SIG-M5 treated with dmso at 0.1 percent for 504 hours (cell line): ENCODE data around the gene BCL6.

Source experiments
- DNase-seq: peaks from one replicate; lab custom pipeline; 2025; ENCODE audit not compliant: unreplicated experiment; lab: John Stamatoyannopoulos, UW

BCL6 gene

GRCh38 chr3:187745201-187746058 lies at the start of gene BCL6:
BCL6 (minus strand) TSS chr3:187745468; CDS start chr3:187733693, 11,775 bp downstream.
- peak; percentile 95 for DNase-seq

GRCh38 chr3:187794731-187795130 lies 49.5 kb upstream of the BCL6 start:
- DNase-seq = no peak

- DNase-seq = no peak
Observed at GRCh38 chr3:187793618-187794017, 48.4 kb upstream of the BCL6 start.

- no peak for DNase-seq
Observed at GRCh38 chr3:187792521-187792920, 47.3 kb upstream of the BCL6 start.

- DNase-seq = no peak
Observed at GRCh38 chr3:187789872-187790271, 44.6 kb upstream of the BCL6 start.

GRCh38 chr3:187788984-187789857 lies 44.0 kb upstream of the BCL6 start:
- no peak for DNase-seq

- peak; percentile 47 for DNase-seq
Observed at GRCh38 chr3:187783098-187783497, 37.8 kb upstream of the BCL6 start.

GRCh38 chr3:187782006-187782405 lies 36.7 kb upstream of the BCL6 start:
- no peak for DNase-seq

GRCh38 chr3:187781001-187781400 lies 35.7 kb upstream of the BCL6 start:
- no peak for DNase-seq

GRCh38 chr3:187778726-187779125 lies 33.5 kb upstream of the BCL6 start:
- DNase-seq = no peak

GRCh38 chr3:187777331-187777941 lies 32.2 kb upstream of the BCL6 start:
- peak; percentile 99 for DNase-seq

- DNase-seq = no peak
Observed at GRCh38 chr3:187775549-187775948, 30.3 kb upstream of the BCL6 start.

GRCh38 chr3:187774185-187774789 lies 29.0 kb upstream of the BCL6 start:
- DNase-seq = peak; percentile 53

- DNase-seq = peak; percentile 75
Observed at GRCh38 chr3:187773233-187774184, 28.2 kb upstream of the BCL6 start.

- no peak for DNase-seq
Observed at GRCh38 chr3:187770224-187770623, 25.0 kb upstream of the BCL6 start.

- no peak for DNase-seq
Observed at GRCh38 chr3:187769771-187770170, 24.5 kb upstream of the BCL6 start.

GRCh38 chr3:187767266-187768012 lies 22.2 kb upstream of the BCL6 start:
- DNase-seq = no peak

GRCh38 chr3:187765342-187765741 lies 20.1 kb upstream of the BCL6 start:
- DNase-seq = no peak
